Kidney epithelial cell (primary cell): Measurements from ENCODE around the gene UCKL1. TPM values are rescaled to one million over a fixed set of nuclear protein-coding genes. Genes with fewer than 3 reads are reported as not detected.

Source experiments
- DNase-seq: peaks from one replicate; pipeline ENCODE4 v3.0.0-alpha.2; 2010; ENCODE audit warnings: low read depth
- H3K27me3 ChIP-seq: 2 replicates; pipeline ENCODE4 v1.6.0; 2011; ENCODE audit warnings: low read length; ENCODE audit not compliant: control insufficient read depth, insufficient read depth
- H3K36me3 ChIP-seq: 2 replicates; pipeline ENCODE4 v1.5.1; 2011; ENCODE audit warnings: low read length; ENCODE audit not compliant: control insufficient read depth, insufficient read depth
- H3K4me3 ChIP-seq: 2 replicates; pipeline ENCODE4 v1.5.1; 2011; ENCODE audit warnings: low read depth, mild to moderate bottlenecking, control low read depth, low read length
- CTCF ChIP-seq: IDR thresholded peaks from 2 replicates; pipeline ENCODE4 v1.5.1; 2011; ENCODE audit warnings: mild to moderate bottlenecking, moderate library complexity, low read length, control low read depth, inconsistent platforms; ENCODE audit not compliant: insufficient read depth, poor library complexity, severe bottlenecking
- total RNA-seq: library from RNA; depleted of rRNA; stranded (reverse); fragments of >200 nt; gene quantifications from 2 replicates; pipeline ENCODE4 v1.2.3, GENCODE V29; 2015

The UCKL1 gene
- total RNA-seq, 1 donor from 2014 or later: 19.6 TPM

- DNase-seq: no peak
- Histone ChIP-seq H3K4me3 (no peak overlapping the region), H3K27me3 (no peaks in the 10 kb centered on the region), H3K36me3 (peaks cover 4% of the 10 kb centered on the region)
- TF ChIP-seq CTCF: no peak
Observed at GRCh38 chr20:63890201-63890576, 66.0 kb downstream of the UCKL1 start.

Other genes with a start within 250 kb of the UCKL1 start
- 47.7 and 56.9 TPM in 2 replicates for gene ARFRP1, start 248.4 kb downstream of the UCKL1 start, total RNA-seq
- 39.8 and 42.6 TPM in 2 replicates for gene ZGPAT, start 248.4 kb downstream of the UCKL1 start, total RNA-seq
- 9.4 and 14.0 TPM in 2 replicates for gene LIME1, start 219.8 kb downstream of the UCKL1 start, total RNA-seq
- 50.2 and 91.1 TPM in 2 replicates for gene SLC2A4RG, start 216.6 kb downstream of the UCKL1 start, total RNA-seq
- 7.2 and 7.8 TPM in 2 replicates for gene ZBTB46, start 125.2 kb downstream of the UCKL1 start, total RNA-seq
- gene ABHD16B, start 94.9 kb downstream of the UCKL1 start, total RNA-seq: not detected in 2 replicates
- 166 and 177 TPM in 2 replicates for gene TPD52L2, start 91.1 kb downstream of the UCKL1 start, total RNA-seq
- gene DNAJC5, start 61.3 kb downstream of the UCKL1 start, total RNA-seq: 53.9 and 57.2 TPM in 2 replicates
- 10.8 TPM in 2 replicates for gene ZNF512B, start 13.5 kb upstream of the UCKL1 start, total RNA-seq
- 8.0 and 9.6 TPM in 2 replicates for gene SAMD10, start 23.2 kb upstream of the UCKL1 start, total RNA-seq
- 75.4 and 78.5 TPM in 2 replicates for gene PRPF6, start 24.7 kb upstream of the UCKL1 start, total RNA-seq
- gene C20orf204, start 79.8 kb upstream of the UCKL1 start, total RNA-seq: 0.21 and 0.27 TPM in 2 replicates
- 0.04 and 0.07 TPM in 2 replicates for gene SOX18, start 93.2 kb upstream of the UCKL1 start, total RNA-seq
- gene TCEA2, start 106.8 kb upstream of the UCKL1 start, total RNA-seq: 23.9 and 24.4 TPM in 2 replicates
- 13.1 and 14.1 TPM in 2 replicates for gene RGS19, start 123.1 kb upstream of the UCKL1 start, total RNA-seq
- 0.21 and 0.68 TPM in 2 replicates for gene OPRL1, start 123.7 kb upstream of the UCKL1 start, total RNA-seq
- not detected in 2 replicates for gene LKAAEAR1, start 128.0 kb upstream of the UCKL1 start, total RNA-seq
- gene NPBWR2, start 151.1 kb upstream of the UCKL1 start, total RNA-seq: not detected in 2 replicates
- gene MYT1, start 208.0 kb upstream of the UCKL1 start, total RNA-seq: not detected in 2 replicates